H9 (cell line): Measurements from ENCODE around the gene FMN1. TPM values are rescaled to one million over a fixed set of nuclear protein-coding genes. Genes with fewer than 3 reads are reported as not detected.

Source experiments
- DNase-seq: peaks from one replicate; pipeline ENCODE4 v3.0.0-alpha.2; 2017
- H2AFZ ChIP-seq: one replicate; pipeline ENCODE4 v1.6.1; 2013; ENCODE audit warnings: mild to moderate bottlenecking, low read length, control low read depth, moderate library complexity
- H2AK5ac ChIP-seq: 2 replicates; pipeline ENCODE4 v1.6.1; 2013; ENCODE audit warnings: low read length, control low read depth, mixed read lengths; ENCODE audit not compliant: insufficient read length
- H2BK120ac ChIP-seq: one replicate; pipeline ENCODE4 v1.6.1; 2013; ENCODE audit warnings: low read depth, mild to moderate bottlenecking, low read length, control low read depth, inconsistent platforms; ENCODE audit not compliant: poor library complexity, severe bottlenecking
- H2BK12ac ChIP-seq: 2 replicates; pipeline ENCODE4 v1.6.1; 2013; ENCODE audit warnings: low read length, control low read depth, mixed read lengths, low read depth; ENCODE audit not compliant: insufficient read length
- H2BK15ac ChIP-seq: 2 replicates; pipeline ENCODE4 v1.6.1; 2013; ENCODE audit warnings: low read depth, low read length, control low read depth
- H2BK20ac ChIP-seq: one replicate; pipeline ENCODE4 v1.6.1; 2013; ENCODE audit warnings: low read depth, mild to moderate bottlenecking, low read length, control low read depth, inconsistent platforms; ENCODE audit not compliant: poor library complexity, severe bottlenecking
- H2BK5ac ChIP-seq: 2 replicates; pipeline ENCODE4 v1.6.1; 2013; ENCODE audit warnings: low read length, control low read depth, mixed read lengths; ENCODE audit not compliant: insufficient read length
- H3K14ac ChIP-seq: 2 replicates; pipeline ENCODE4 v1.6.1; 2013; ENCODE audit warnings: low read length, control low read depth; ENCODE audit not compliant: insufficient read depth
- H3K18ac ChIP-seq: 2 replicates; pipeline ENCODE4 v1.6.1; 2013; ENCODE audit warnings: low read depth, mild to moderate bottlenecking, mixed read lengths, low read length, control low read depth; ENCODE audit not compliant: insufficient read length
- H3K23ac ChIP-seq: 2 replicates; pipeline ENCODE4 v1.6.1; 2013; ENCODE audit warnings: low read length, control low read depth, mixed read lengths, low read depth; ENCODE audit not compliant: insufficient read length
- H3K23me2 ChIP-seq: 2 replicates; pipeline ENCODE4 v1.6.1; 2013; ENCODE audit warnings: low read depth, mild to moderate bottlenecking, mixed read lengths, low read length, control low read depth; ENCODE audit not compliant: insufficient read length, poor library complexity, severe bottlenecking
- H3K27ac ChIP-seq: 2 replicates; pipeline ENCODE4 v1.5.1; 2013; ENCODE audit warnings: low read length, control low read depth, mixed read lengths, low read depth; ENCODE audit not compliant: insufficient read length
- H3K27me3 ChIP-seq: 2 replicates; pipeline ENCODE4 v1.6.1; 2013; ENCODE audit warnings: low read length, control low read depth, inconsistent platforms; ENCODE audit not compliant: insufficient read depth
- H3K4ac ChIP-seq: 2 replicates; pipeline ENCODE4 v1.6.1; 2013; ENCODE audit warnings: low read depth, mild to moderate bottlenecking, control low read depth, inconsistent platforms, low read length, moderate library complexity
- H3K4me1 ChIP-seq: 2 replicates; pipeline ENCODE4 v1.6.1; 2013; ENCODE audit warnings: low read length, control low read depth, inconsistent platforms; ENCODE audit not compliant: insufficient read depth
- H3K4me2 ChIP-seq: 2 replicates; pipeline ENCODE4 v1.6.1; 2013; ENCODE audit warnings: low read length, control low read depth, mixed read lengths; ENCODE audit not compliant: insufficient read length, insufficient read depth
- H3K56ac ChIP-seq: 2 replicates; pipeline ENCODE4 v1.6.1; 2013; ENCODE audit warnings: low read depth, mild to moderate bottlenecking, mixed read lengths, low read length, control low read depth; ENCODE audit not compliant: insufficient read length
- H3K79me1 ChIP-seq: 2 replicates; pipeline ENCODE4 v1.6.1; 2013; ENCODE audit warnings: low read depth, mild to moderate bottlenecking, moderate library complexity, low read length, control low read depth, inconsistent platforms; ENCODE audit not compliant: insufficient read depth, poor library complexity, severe bottlenecking
- H3K79me2 ChIP-seq: 2 replicates; pipeline ENCODE4 v1.6.1; 2013; ENCODE audit warnings: low read length, control low read depth, inconsistent platforms; ENCODE audit not compliant: insufficient read depth
- H3K9ac ChIP-seq: 2 replicates; pipeline ENCODE4 v1.6.1; 2013; ENCODE audit warnings: low read length, control low read depth, mixed read lengths; ENCODE audit not compliant: insufficient read length; ENCODE audit errors: extremely low read depth
- H3K9me3 ChIP-seq: one replicate; pipeline ENCODE4 v1.6.1; 2013; ENCODE audit warnings: low read depth, low read length, inconsistent platforms; ENCODE audit not compliant: control insufficient read depth
- H3T11ph ChIP-seq: one replicate; pipeline ENCODE4 v1.6.1; 2013; ENCODE audit warnings: mild to moderate bottlenecking, low read length, control low read depth, inconsistent platforms
- H4K20me1 ChIP-seq: one replicate; pipeline ENCODE4 v1.6.1; 2013; ENCODE audit not compliant: control insufficient read depth, insufficient read length, insufficient read depth
- H4K5ac ChIP-seq: 2 replicates; pipeline ENCODE4 v1.6.1; 2013; ENCODE audit warnings: low read depth, mild to moderate bottlenecking, mixed read lengths, low read length, control low read depth; ENCODE audit not compliant: insufficient read length
- H4K8ac ChIP-seq: replicated peaks from 2 replicates; pipeline ENCODE4 v1.6.1; 2013; ENCODE audit warnings: low read length, control low read depth, mixed read lengths, low read depth; ENCODE audit not compliant: insufficient read length
- H4K91ac ChIP-seq: 2 replicates; pipeline ENCODE4 v1.6.1; 2013; ENCODE audit warnings: low read depth, mild to moderate bottlenecking, moderate library complexity, mixed read lengths, low read length, control low read depth; ENCODE audit not compliant: insufficient read length
- H3K27ac Mint-ChIP-seq, 3 experiments: 2 replicates in 2 of 3; 3 replicates in 1 of 3; pipeline ENCODE4 v1.8.0; 2020 to 2021; ENCODE audit warnings: mixed read lengths in 3 of 3, mild to moderate bottlenecking in 1 of 3, moderate library complexity in 1 of 3
- H3K27me3 Mint-ChIP-seq: 2 replicates; pipeline ENCODE4 v1.8.0; 2021; ENCODE audit warnings: low read depth, mild to moderate bottlenecking, moderate library complexity, mixed read lengths
- H3K36me3 Mint-ChIP-seq, 3 experiments: 2 replicates in 2 of 3; 3 replicates in 1 of 3; pipeline ENCODE4 v1.8.0; 2020 to 2021; ENCODE audit warnings: low read depth in 3 of 3, mixed read lengths in 3 of 3; ENCODE audit not compliant: insufficient read depth in 1 of 3
- H3K4me1 Mint-ChIP-seq, 2 experiments: 2 replicates each; pipeline ENCODE4 v1.8.0; 2020; ENCODE audit warnings: mixed read lengths in 2 of 2
- H3K4me3 Mint-ChIP-seq, 2 experiments: 2 replicates in 1 of 2; 3 replicates in 1 of 2; pipeline ENCODE4 v1.8.0; 2020 to 2021; ENCODE audit warnings: mild to moderate bottlenecking in 2 of 2, mixed read lengths in 2 of 2, moderate library complexity in 1 of 2
- H3K9me3 Mint-ChIP-seq, 2 experiments: 2 replicates in 1 of 2; 3 replicates in 1 of 2; pipeline ENCODE4 v1.8.0; 2020; ENCODE audit warnings: mild to moderate bottlenecking in 2 of 2, mixed read lengths in 2 of 2, moderate library complexity in 1 of 2
- CTCF ChIP-seq: fragments of 200-600 bp; sonication (generic); conservative IDR thresholded peaks from 3 replicates; pipeline ENCODE4 v1.8.0; 2021; ENCODE audit warnings: antibody characterized with exemption, mild to moderate bottlenecking
- total RNA-seq: library from RNA; stranded (reverse); gene quantifications from 2 replicates; pipeline ENCODE4 v1.2.1, GENCODE V29; 2021

The FMN1 gene
- total RNA-seq, 1 experiment from 2014 or later = 1.9 TPM

DNA sequence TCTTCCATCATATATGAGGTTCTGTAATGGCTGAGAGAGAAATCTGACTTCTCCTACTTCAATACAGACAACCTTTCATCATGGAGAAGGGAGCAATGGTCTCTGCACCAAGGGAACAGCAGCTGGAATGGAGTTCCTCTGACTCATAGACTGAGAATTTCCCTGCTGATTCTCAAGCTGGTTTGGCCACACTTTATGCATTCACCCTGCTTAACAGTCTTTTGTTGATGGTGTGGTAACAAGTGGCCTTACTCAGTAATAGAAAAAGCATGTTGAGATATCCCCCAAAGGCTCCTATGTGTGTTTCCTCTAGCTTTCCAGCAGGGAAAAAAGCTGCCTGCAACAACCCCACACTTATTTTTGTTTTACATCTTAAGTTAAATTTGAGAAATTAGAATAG lies 338.6 kb downstream of the FMN1 start:
- DNase-seq = peak; percentile 59

More for the DNA sequence above, 338.6 kb downstream of the FMN1 start:
- no peak for TF ChIP-seq CTCF
- H2BK12ac ChIP-seq = no peak overlapping the region
- no peak overlapping the region for H3K4ac ChIP-seq
- no peak overlapping the region for H4K5ac ChIP-seq
- no peak overlapping the region for H3K27ac ChIP-seq
- no peak overlapping the region for H2AFZ ChIP-seq
- H2BK5ac ChIP-seq = no peak overlapping the region
- no peak overlapping the region for H3K9ac ChIP-seq
- H3K27me3 Mint-ChIP-seq = no peaks in the 10 kb centered on the region
- no peaks in the 10 kb centered on the region for H4K20me1 ChIP-seq
- no peak overlapping the region for H3K18ac ChIP-seq
- no peaks in the 10 kb centered on the region for H3K79me2 ChIP-seq
- no peak overlapping the region for H2BK15ac ChIP-seq
- H4K91ac ChIP-seq = no peak overlapping the region
- H2AK5ac ChIP-seq = no peak overlapping the region
- H2BK120ac ChIP-seq = no peak overlapping the region
- H3T11ph ChIP-seq = no peak overlapping the region
- no peaks in the 10 kb centered on the region for H3K79me1 ChIP-seq
- H3K23me2 ChIP-seq = no peaks in the 10 kb centered on the region
- 0 out of 2 replicates have a peak, but pooled peaks cover 2% of the 10 kb centered on the region for H3K4me1 ChIP-seq
- no peaks in the 10 kb centered on the region for H3K9me3 ChIP-seq
- no peak overlapping the region for H3K4me3 Mint-ChIP-seq
- H3K14ac ChIP-seq = no peak overlapping the region
- no peaks in the 10 kb centered on the region for H3K36me3 Mint-ChIP-seq
- H3K9me3 Mint-ChIP-seq = no peaks in the 10 kb centered on the region; a peak in 1 of 5 replicates
- no peak overlapping the region for H3K4me2 ChIP-seq
- no peak overlapping the region for H3K23ac ChIP-seq
- peaks cover 10 to 19% of the 10 kb centered on the region in 2 experiments for H3K4me1 Mint-ChIP-seq
- H3K27ac Mint-ChIP-seq = no peak overlapping the region
- H2BK20ac ChIP-seq = no peak overlapping the region
- no peak overlapping the region for H4K8ac ChIP-seq
- H3K27me3 ChIP-seq = no peaks in the 10 kb centered on the region
- no peak overlapping the region for H3K56ac ChIP-seq
